Measurements from ENCODE around the gene CNNM4. TPM values are rescaled to one million over a fixed set of nuclear protein-coding genes. Genes with fewer than 3 reads are reported as not detected.
A peak's percentile ranks its signal among the peaks of the same experiment; 100 is the strongest.

CNNM4 gene
- total RNA-seq, 4 donors from 2014 or later = 66.5 to 134 (median 85.7) TPM

- TF ChIP-seq EP300 (IDR thresholded peaks at IDR 0.05; ENCODE audit: low read depth) (no peak), POLR2A (IDR thresholded peaks at IDR 0.05) (no peak), POLR2AphosphoS5 (IDR thresholded peaks at IDR 0.05) (no peak)
- TF ChIP-seq, protein P1, sequence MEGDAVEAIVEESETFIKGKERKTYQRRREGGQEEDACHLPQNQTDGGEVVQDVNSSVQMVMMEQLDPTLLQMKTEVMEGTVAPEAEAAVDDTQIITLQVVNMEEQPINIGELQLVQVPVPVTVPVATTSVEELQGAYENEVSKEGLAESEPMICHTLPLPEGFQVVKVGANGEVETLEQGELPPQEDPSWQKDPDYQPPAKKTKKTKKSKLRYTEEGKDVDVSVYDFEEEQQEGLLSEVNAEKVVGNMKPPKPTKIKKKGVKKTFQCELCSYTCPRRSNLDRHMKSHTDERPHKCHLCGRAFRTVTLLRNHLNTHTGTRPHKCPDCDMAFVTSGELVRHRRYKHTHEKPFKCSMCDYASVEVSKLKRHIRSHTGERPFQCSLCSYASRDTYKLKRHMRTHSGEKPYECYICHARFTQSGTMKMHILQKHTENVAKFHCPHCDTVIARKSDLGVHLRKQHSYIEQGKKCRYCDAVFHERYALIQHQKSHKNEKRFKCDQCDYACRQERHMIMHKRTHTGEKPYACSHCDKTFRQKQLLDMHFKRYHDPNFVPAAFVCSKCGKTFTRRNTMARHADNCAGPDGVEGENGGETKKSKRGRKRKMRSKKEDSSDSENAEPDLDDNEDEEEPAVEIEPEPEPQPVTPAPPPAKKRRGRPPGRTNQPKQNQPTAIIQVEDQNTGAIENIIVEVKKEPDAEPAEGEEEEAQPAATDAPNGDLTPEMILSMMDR (IDR thresholded peaks at IDR 0.05) = no peak
- Histone ChIP-seq H3K27me3 (no peaks in the 10 kb centered on the region), H3K36me3 (no peaks in the 10 kb centered on the region), H3K27ac (peak overlapping the region; percentile 89 to 100 (median 98)), H3K4me1 (peaks cover 36 to 65% (median 46%) of the 10 kb centered on the region in 4 donors), H3K9me3 (no peaks in the 10 kb centered on the region), H3K4me3 (peak overlapping the region; percentile 50 to 79 (median 62))
- WGBS, 2 donors (ENCODE audit: low coverage in 1 of 2) = 2% methylated on average over 41 of the region's 60 CpGs; no CpG with 5 or more reads in 1 of the 2 donors
- intact Hi-C loops (cut with DNase I; ENCODE audit: low total_unique reads) (loop anchor here (2.0 to 10.0 kb wide), 2 partner anchors 43 to 51 kb away; partner anchors contain the start of genes ANKRD39 and CNNM4), in situ Hi-C loops (cut with MboI; ENCODE audit: low pct_ligation_motif_present in 1 of 4, low pct_unique_long_range_greater_than_20kb in 1 of 4, low sequenced_read_pairs in 3 of 4) (no loop called here)
- DNase-seq = peak; percentile 26
Observed at GRCh38 chr2:96815326-96816126, 54.8 kb downstream of the CNNM4 start.

GRCh38 chr2:96816127-96816835 is 55.6 kb downstream of the CNNM4 start, which contains the start of gene CNNM3:
Gene CNNM3 (plus strand): TSS chr2:96816268. CDS start chr2:96816278, 10 bp downstream.
- H3K4me1 ChIP-seq = peaks cover 36 to 72% (median 52%) of the 10 kb centered on the region in 4 donors
- DNase-seq = peak; percentile 98
- intact Hi-C loops (cut with DNase I; ENCODE audit: low total_unique reads) (loop anchor here (2.0 to 10.0 kb wide), 2 partner anchors 43 to 51 kb away; partner anchors contain the start of genes ANKRD39 and CNNM4), in situ Hi-C loops (cut with MboI; ENCODE audit: low pct_ligation_motif_present in 1 of 4, low pct_unique_long_range_greater_than_20kb in 1 of 4, low sequenced_read_pairs in 3 of 4) (no loop called here)
- 1% methylated on average over 27 of the region's 103 CpGs; no CpG with 5 or more reads in 1 of the 2 donors for WGBS, 2 donors (ENCODE audit: low coverage in 1 of 2)
- H3K27ac ChIP-seq = peak within 1 kb of the TSS; percentile 89 to 100 (median 98)
- H3K36me3 ChIP-seq = no peaks in the 10 kb centered on the region
- peak within 1 kb of the TSS; percentile 57 to 93 (median 74) for H3K4me3 ChIP-seq
- TF ChIP-seq POLR2AphosphoS5 (IDR thresholded peaks at IDR 0.05) (peak; percentile 90 to 96 (median 94)), POLR2A (IDR thresholded peaks at IDR 0.05) (peak; percentile 89), EP300 (IDR thresholded peaks at IDR 0.05; ENCODE audit: low read depth) (no peak)
- TF ChIP-seq, protein P1 (IDR thresholded peaks at IDR 0.05) = peak; percentile 59 to 89 (median 65)
- H3K27me3 ChIP-seq = no peaks in the 10 kb centered on the region
- no peaks in the 10 kb centered on the region for H3K9me3 ChIP-seq

DNA sequence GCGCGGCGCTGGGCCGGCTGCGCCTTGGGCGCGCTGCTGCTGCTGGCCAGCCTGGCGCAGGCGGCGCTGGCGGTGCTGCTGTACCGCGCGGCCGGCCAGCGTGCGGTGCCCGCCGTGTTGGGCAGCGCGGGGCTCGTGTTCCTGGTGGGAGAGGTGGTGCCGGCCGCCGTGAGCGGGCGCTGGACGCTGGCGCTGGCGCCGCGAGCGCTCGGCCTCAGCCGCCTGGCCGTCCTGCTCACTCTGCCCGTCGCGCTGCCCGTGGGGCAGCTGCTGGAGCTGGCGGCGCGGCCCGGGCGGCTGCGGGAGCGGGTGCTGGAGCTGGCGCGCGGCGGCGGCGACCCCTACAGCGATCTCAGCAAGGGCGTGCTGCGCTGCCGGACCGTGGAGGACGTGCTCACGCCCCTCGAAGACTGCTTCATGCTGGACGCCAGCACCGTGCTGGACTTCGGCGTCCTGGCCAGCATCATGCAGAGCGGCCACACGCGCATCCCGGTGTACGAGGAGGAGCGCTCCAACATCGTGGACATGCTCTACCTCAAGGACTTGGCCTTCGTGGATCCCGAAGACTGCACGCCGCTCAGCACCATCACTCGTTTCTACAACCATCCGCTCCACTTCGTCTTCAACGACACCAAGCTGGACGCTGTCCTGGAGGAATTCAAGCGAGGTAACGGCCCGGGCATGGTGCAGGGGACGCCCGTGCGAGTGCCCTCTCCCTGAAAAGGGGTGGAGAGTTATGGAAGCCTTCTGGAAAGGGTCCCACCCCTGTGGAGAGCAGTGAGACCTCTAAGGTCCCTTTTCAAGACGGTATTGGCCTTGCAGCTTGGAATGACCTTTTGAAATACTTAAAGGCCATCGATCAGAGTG is 56.4 kb downstream of the CNNM4 start:
- H3K27ac ChIP-seq = peak overlapping the region; percentile 89 to 100 (median 98)
- 11% methylated on average over 27 of the region's 89 CpGs; no CpG with 5 or more reads in 1 of the 2 donors for WGBS, 2 donors (ENCODE audit: low coverage in 1 of 2)
- peaks cover 36 to 76% (median 57%) of the 10 kb centered on the region in 4 donors for H3K4me1 ChIP-seq
- no peaks in the 10 kb centered on the region for H3K36me3 ChIP-seq
- no peaks in the 10 kb centered on the region for H3K9me3 ChIP-seq
- peak overlapping the region; percentile 52 to 79 (median 62) for H3K4me3 ChIP-seq
- no peak for DNase-seq
- no peaks in the 10 kb centered on the region for H3K27me3 ChIP-seq
- intact Hi-C loops (cut with DNase I; ENCODE audit: low total_unique reads) (loop anchor here (2.0 to 10.0 kb wide), 2 partner anchors 42 to 52 kb away; partner anchors contain the start of genes ANKRD39 and CNNM4), in situ Hi-C loops (cut with MboI; ENCODE audit: low pct_ligation_motif_present in 1 of 4, low pct_unique_long_range_greater_than_20kb in 1 of 4, low sequenced_read_pairs in 3 of 4) (no loop called here)
- TF ChIP-seq POLR2A (IDR thresholded peaks at IDR 0.05) = no peak

DNA sequence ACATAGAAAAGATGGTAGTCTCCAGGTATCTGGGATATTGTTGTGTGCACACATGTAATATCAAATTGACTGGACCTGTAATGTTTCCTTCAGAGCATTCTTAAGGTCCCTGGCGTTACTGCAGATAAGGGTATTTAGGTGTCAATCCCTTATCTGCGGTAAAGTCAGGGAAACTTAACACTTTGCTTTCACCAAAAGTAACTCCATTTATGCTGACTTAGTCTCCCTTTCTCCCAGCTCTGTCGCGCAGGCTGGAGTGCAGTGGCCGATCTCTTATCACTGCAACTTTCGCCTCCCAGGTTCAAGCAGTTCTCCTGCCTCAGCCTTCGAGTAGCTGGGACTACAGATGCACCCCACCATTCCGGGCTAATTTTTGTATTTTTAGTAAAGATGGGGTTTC is 57.2 kb downstream of the CNNM4 start:
- Histone ChIP-seq H3K36me3 (peaks cover 0 to 3% (median 0%) of the 10 kb centered on the region in 4 donors), H3K9me3 (no peaks in the 10 kb centered on the region), H3K27me3 (no peaks in the 10 kb centered on the region), H3K4me3 (peak overlapping the region; percentile 52 to 79 (median 62)), H3K4me1 (peaks cover 34 to 79% (median 55%) of the 10 kb centered on the region in 4 donors), H3K27ac (peak overlapping the region in 3 of 4 donors; percentile 40 to 98 (median 98))
- TF ChIP-seq POLR2A (IDR thresholded peaks at IDR 0.05) (no peak), POLR2AphosphoS5 (IDR thresholded peaks at IDR 0.05) (no peak), EP300 (IDR thresholded peaks at IDR 0.05; ENCODE audit: low read depth) (no peak)
- TF ChIP-seq, protein P1 (IDR thresholded peaks at IDR 0.05) = no peak
- in situ Hi-C loops (cut with MboI; ENCODE audit: low pct_ligation_motif_present in 1 of 4, low pct_unique_long_range_greater_than_20kb in 1 of 4, low sequenced_read_pairs in 3 of 4) = no loop called here
- intact Hi-C loops (cut with DNase I; ENCODE audit: low total_unique reads) = loop anchor here (2.0 to 10.0 kb wide), 2 partner anchors 41 to 53 kb away; partner anchors contain the start of genes ANKRD39 and CNNM4
- DNase-seq = no peak
- WGBS, 2 donors (ENCODE audit: low coverage in 1 of 2) = 48 to 73% methylated on average over 3 to 8 of the region's 8 CpGs
